HL-60 (cell line): ENCODE data around the gene ORC3.

Source experiments
- GABPA ChIP-seq: IDR thresholded peaks from 2 replicates; pipeline ENCODE4 v1.6.1; 2012; ENCODE audit warnings: low read depth
- POLR2AphosphoS5 ChIP-seq: IDR thresholded peaks from 2 replicates; pipeline ENCODE4 v1.6.1; 2012; ENCODE audit warnings: low read depth
- SPI1 ChIP-seq: IDR thresholded peaks from 2 replicates; pipeline ENCODE4 v1.6.1; 2012; ENCODE audit warnings: low read depth, mild to moderate bottlenecking, borderline replicate concordance
- TF ChIP-seq, protein P1 (sequence below): IDR thresholded peaks from one replicate; pipeline ENCODE4 v1.5.1; 2011; ENCODE audit warnings: low read length, control low read depth, inconsistent platforms; ENCODE audit not compliant: insufficient read depth
- TF ChIP-seq, protein P2 (sequence below): IDR thresholded peaks from 2 replicates; pipeline ENCODE4 v1.6.1; 2012; ENCODE audit warnings: low read depth; ENCODE audit not compliant: insufficient replicate concordance

DNA sequence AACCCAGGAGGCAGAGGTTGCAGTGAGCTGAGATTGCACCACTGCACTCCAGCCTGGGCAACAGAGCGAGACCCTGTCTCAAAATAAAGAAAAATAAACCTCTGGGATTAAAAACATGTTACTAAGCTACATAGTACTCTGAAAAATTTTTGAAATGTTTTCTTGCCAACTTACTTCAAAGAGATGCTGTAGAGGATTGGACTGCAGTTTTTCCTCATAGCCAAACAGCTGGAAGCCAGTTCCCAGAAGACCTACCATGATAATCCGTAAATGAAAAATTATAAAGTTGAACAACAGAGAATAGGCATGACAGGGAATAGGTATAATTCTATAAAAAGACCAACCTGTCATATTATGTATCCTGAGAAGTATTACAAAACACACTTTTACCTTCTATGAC is 48.2 kb upstream of the ORC3 start:
- TF ChIP-seq, protein P1, sequence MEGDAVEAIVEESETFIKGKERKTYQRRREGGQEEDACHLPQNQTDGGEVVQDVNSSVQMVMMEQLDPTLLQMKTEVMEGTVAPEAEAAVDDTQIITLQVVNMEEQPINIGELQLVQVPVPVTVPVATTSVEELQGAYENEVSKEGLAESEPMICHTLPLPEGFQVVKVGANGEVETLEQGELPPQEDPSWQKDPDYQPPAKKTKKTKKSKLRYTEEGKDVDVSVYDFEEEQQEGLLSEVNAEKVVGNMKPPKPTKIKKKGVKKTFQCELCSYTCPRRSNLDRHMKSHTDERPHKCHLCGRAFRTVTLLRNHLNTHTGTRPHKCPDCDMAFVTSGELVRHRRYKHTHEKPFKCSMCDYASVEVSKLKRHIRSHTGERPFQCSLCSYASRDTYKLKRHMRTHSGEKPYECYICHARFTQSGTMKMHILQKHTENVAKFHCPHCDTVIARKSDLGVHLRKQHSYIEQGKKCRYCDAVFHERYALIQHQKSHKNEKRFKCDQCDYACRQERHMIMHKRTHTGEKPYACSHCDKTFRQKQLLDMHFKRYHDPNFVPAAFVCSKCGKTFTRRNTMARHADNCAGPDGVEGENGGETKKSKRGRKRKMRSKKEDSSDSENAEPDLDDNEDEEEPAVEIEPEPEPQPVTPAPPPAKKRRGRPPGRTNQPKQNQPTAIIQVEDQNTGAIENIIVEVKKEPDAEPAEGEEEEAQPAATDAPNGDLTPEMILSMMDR, result no peak
- TF ChIP-seq GABPA (no peak), POLR2AphosphoS5 (no peak), SPI1 (no peak)
- TF ChIP-seq, protein P2, sequence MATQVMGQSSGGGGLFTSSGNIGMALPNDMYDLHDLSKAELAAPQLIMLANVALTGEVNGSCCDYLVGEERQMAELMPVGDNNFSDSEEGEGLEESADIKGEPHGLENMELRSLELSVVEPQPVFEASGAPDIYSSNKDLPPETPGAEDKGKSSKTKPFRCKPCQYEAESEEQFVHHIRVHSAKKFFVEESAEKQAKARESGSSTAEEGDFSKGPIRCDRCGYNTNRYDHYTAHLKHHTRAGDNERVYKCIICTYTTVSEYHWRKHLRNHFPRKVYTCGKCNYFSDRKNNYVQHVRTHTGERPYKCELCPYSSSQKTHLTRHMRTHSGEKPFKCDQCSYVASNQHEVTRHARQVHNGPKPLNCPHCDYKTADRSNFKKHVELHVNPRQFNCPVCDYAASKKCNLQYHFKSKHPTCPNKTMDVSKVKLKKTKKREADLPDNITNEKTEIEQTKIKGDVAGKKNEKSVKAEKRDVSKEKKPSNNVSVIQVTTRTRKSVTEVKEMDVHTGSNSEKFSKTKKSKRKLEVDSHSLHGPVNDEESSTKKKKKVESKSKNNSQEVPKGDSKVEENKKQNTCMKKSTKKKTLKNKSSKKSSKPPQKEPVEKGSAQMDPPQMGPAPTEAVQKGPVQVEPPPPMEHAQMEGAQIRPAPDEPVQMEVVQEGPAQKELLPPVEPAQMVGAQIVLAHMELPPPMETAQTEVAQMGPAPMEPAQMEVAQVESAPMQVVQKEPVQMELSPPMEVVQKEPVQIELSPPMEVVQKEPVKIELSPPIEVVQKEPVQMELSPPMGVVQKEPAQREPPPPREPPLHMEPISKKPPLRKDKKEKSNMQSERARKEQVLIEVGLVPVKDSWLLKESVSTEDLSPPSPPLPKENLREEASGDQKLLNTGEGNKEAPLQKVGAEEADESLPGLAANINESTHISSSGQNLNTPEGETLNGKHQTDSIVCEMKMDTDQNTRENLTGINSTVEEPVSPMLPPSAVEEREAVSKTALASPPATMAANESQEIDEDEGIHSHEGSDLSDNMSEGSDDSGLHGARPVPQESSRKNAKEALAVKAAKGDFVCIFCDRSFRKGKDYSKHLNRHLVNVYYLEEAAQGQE, result no peak
